SK-N-SH treated with all-trans-retinoic acid at 6 μM for 48 hours (cell line): ENCODE measurements around the gene DIAPH1.

ENCODE experiments used
- ATAC-seq: fragments of 200-7000 bp; cut with Tn5 transposase; 3 replicates; pipeline ENCODE4 v1.9.1; 2020; ENCODE audit warnings: mild to moderate bottlenecking, moderate library complexity
- BACH2 ChIP-seq: fragments of 250-450 bp; sonication (Bioruptor Pico); IDR thresholded peaks from 2 replicates; pipeline ENCODE4 v1.9.0; 2021; ENCODE audit warnings: mild to moderate bottlenecking, borderline replicate concordance
- CREB5 ChIP-seq: fragments of 250-450 bp; sonication (Bioruptor Pico); IDR thresholded peaks from 2 replicates; pipeline ENCODE4 v1.5.1; 2020; ENCODE audit warnings: low read depth, mild to moderate bottlenecking, moderate library complexity
- CSDC2 ChIP-seq: fragments of 250-450 bp; sonication (Bioruptor Pico); IDR thresholded peaks from 2 replicates; pipeline ENCODE4 v1.5.0; 2020; ENCODE audit warnings: mild to moderate bottlenecking, moderate library complexity
- CSRNP3 ChIP-seq: fragments of 250-450 bp; sonication (Bioruptor Pico); IDR thresholded peaks from 2 replicates; pipeline ENCODE4 v1.5.1; 2021; ENCODE audit warnings: mild to moderate bottlenecking, moderate library complexity
- ESRRG ChIP-seq: fragments of 250-450 bp; sonication (Bioruptor Pico); IDR thresholded peaks from 2 replicates; pipeline ENCODE4 v1.6.1; 2021; ENCODE audit warnings: mild to moderate bottlenecking
- GLIS3 ChIP-seq: fragments of 250-450 bp; sonication (Bioruptor Pico); IDR thresholded peaks from 2 replicates; pipeline ENCODE4 v1.5.0; 2020; ENCODE audit warnings: mild to moderate bottlenecking, moderate library complexity
- ISL1 ChIP-seq: fragments of 250-450 bp; sonication (Bioruptor Pico); IDR thresholded peaks from 2 replicates; pipeline ENCODE4 v2.1.2; 2022; ENCODE audit warnings: mild to moderate bottlenecking, moderate library complexity
- OSR1 ChIP-seq: fragments of 250-450 bp; sonication (Bioruptor Pico); IDR thresholded peaks from 2 replicates; pipeline ENCODE4 v1.8.0; 2022; ENCODE audit warnings: moderate library complexity, mild to moderate bottlenecking, inconsistent platforms
- PATZ1 ChIP-seq: fragments of 250-450 bp; sonication (Bioruptor Pico); IDR thresholded peaks from 2 replicates; pipeline ENCODE4 v1.8.0; 2020; ENCODE audit warnings: mild to moderate bottlenecking, moderate library complexity, borderline replicate concordance
- POU6F1 ChIP-seq: fragments of 250-450 bp; sonication (Bioruptor Pico); IDR thresholded peaks from 2 replicates; pipeline ENCODE4 v1.8.0; 2021; ENCODE audit warnings: low read depth, mild to moderate bottlenecking, moderate library complexity, borderline replicate concordance
- PPARA ChIP-seq: fragments of 250-450 bp; sonication (Bioruptor Pico); IDR thresholded peaks from 2 replicates; pipeline ENCODE4 v1.5.0; 2020; ENCODE audit warnings: mild to moderate bottlenecking, borderline replicate concordance
- SNAI2 ChIP-seq: fragments of 250-450 bp; sonication (Bioruptor Pico); IDR thresholded peaks from 2 replicates; pipeline ENCODE4 v1.5.0; 2020; ENCODE audit warnings: mild to moderate bottlenecking, moderate library complexity
- TCF4 ChIP-seq: fragments of 250-450 bp; sonication (Bioruptor Pico); IDR thresholded peaks from 2 replicates; pipeline ENCODE4 v1.8.0; 2021; ENCODE audit warnings: mild to moderate bottlenecking, moderate library complexity, borderline replicate concordance
- TOX ChIP-seq: fragments of 250-450 bp; sonication (Bioruptor Pico); IDR thresholded peaks from 2 replicates; pipeline ENCODE4 v1.8.0; 2021; ENCODE audit warnings: mild to moderate bottlenecking, moderate library complexity, borderline replicate concordance
- ZC3H10 ChIP-seq: fragments of 250-450 bp; sonication (Bioruptor Pico); IDR thresholded peaks from 2 replicates; pipeline ENCODE4 v1.5.1; 2021; ENCODE audit warnings: mild to moderate bottlenecking, moderate library complexity
- ZFP3 ChIP-seq: fragments of 250-450 bp; sonication (Bioruptor Pico); IDR thresholded peaks from 2 replicates; pipeline ENCODE4 v1.5.0; 2020; ENCODE audit warnings: mild to moderate bottlenecking, moderate library complexity
- ZFP30 ChIP-seq: fragments of 450-650 bp; formaldehyde crosslinking; IDR thresholded peaks from 2 replicates; pipeline ENCODE4 v1.5.0; 2022; ENCODE audit warnings: mild to moderate bottlenecking, moderate library complexity
- ZNF70 ChIP-seq: fragments of 450-650 bp; formaldehyde crosslinking; IDR thresholded peaks from 2 replicates; pipeline ENCODE4 v1.5.0; 2020; ENCODE audit warnings: mild to moderate bottlenecking, moderate library complexity
- ZNF8 ChIP-seq: fragments of 450-650 bp; formaldehyde crosslinking; IDR thresholded peaks from 2 replicates; pipeline ENCODE4 v1.5.0; 2020; ENCODE audit warnings: mild to moderate bottlenecking, moderate library complexity
- TF ChIP-seq, protein P1 (sequence below): fragments of 250-450 bp; sonication (Bioruptor Pico); IDR thresholded peaks from 2 replicates; pipeline ENCODE4 v1.5.0; 2020; ENCODE audit warnings: mild to moderate bottlenecking, moderate library complexity

The DIAPH1 gene

DNA sequence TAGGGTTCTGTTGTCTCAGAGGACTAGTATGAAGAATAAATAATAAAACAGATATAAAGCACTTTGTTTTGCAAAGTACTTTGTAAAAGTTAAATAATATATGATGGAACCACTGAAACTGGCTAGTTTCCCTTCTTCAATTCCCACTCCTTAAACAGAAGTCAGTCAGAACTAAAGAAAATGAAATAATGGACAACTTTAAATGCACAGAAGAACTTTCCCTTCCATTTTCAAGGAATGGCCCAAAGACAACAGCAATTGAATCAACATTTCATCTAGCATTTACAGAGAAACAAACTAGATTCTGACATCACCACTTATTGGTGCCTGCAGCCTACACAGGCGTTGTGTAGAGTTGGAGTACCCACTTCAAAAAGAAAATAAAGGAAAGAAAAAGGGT, 16.2 kb downstream of the DIAPH1 start:
- no peak for ATAC-seq
- TF ChIP-seq OSR1 (CRISPR knock-in tag) (no peak), ISL1 (CRISPR knock-in tag) (no peak), GLIS3 (CRISPR knock-in tag) (no peak), SNAI2 (CRISPR knock-in tag) (no peak), ZNF70 (no peak), CSRNP3 (CRISPR knock-in tag) (no peak), CSDC2 (CRISPR knock-in tag) (no peak), TOX (CRISPR knock-in tag) (no peak), BACH2 (CRISPR knock-in tag) (no peak), ZC3H10 (CRISPR knock-in tag) (no peak), ZFP30 (no peak), TCF4 (no peak), ZFP3 (CRISPR knock-in tag) (no peak), ESRRG (CRISPR knock-in tag) (no peak), PATZ1 (no peak), POU6F1 (CRISPR knock-in tag) (no peak), CREB5 (CRISPR knock-in tag) (no peak), ZNF8 (no peak), PPARA (no peak)
- TF ChIP-seq, protein P1, sequence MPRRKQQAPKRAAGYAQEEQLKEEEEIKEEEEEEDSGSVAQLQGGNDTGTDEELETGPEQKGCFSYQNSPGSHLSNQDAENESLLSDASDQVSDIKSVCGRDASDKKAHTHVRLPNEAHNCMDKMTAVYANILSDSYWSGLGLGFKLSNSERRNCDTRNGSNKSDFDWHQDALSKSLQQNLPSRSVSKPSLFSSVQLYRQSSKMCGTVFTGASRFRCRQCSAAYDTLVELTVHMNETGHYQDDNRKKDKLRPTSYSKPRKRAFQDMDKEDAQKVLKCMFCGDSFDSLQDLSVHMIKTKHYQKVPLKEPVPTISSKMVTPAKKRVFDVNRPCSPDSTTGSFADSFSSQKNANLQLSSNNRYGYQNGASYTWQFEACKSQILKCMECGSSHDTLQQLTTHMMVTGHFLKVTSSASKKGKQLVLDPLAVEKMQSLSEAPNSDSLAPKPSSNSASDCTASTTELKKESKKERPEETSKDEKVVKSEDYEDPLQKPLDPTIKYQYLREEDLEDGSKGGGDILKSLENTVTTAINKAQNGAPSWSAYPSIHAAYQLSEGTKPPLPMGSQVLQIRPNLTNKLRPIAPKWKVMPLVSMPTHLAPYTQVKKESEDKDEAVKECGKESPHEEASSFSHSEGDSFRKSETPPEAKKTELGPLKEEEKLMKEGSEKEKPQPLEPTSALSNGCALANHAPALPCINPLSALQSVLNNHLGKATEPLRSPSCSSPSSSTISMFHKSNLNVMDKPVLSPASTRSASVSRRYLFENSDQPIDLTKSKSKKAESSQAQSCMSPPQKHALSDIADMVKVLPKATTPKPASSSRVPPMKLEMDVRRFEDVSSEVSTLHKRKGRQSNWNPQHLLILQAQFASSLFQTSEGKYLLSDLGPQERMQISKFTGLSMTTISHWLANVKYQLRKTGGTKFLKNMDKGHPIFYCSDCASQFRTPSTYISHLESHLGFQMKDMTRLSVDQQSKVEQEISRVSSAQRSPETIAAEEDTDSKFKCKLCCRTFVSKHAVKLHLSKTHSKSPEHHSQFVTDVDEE (CRISPR knock-in tag) = no peak

DNA sequence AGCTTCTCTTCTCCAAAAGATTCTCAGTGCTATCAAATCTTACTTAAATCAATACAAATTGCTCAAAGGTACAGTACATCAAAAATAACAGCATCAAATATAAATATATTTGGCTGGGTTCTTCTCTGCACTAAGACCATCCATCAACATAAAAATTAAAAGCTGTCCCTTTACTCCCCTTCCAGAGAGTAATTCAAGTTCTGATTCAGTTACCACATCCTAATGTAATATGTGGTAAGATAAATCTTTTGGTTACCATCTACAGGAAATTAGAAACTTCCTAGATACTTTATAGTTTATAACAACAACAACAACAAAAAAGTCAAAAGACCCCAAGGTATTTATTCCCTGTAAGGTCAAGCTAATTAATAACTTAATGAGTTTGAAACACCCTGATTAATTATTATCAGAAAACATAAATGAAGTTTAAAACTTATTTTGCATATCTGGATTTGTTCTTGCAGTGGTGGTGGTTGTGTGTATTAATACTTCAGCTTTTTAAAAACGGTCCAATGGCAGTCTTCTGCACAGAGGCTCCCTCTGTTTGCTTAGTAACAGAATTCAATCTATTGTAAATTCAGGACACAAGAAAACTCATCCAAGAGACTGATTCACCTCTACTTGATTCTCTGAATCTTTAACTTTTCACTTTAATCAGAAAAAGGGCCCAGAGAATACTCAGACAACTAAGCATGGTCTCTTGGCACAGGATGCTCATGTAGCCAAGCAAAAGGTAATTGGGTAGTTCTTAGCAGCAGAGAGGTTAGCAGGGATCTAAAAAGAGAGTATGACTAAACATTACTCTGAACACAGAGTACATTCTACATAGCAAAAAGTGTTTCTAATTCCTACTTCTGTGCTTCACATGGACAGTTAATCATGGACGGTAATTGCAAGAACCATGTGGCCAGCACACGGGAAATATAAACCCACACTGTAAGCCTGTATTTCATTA, 20.1 kb downstream of the DIAPH1 start:
- TF ChIP-seq CREB5 (CRISPR knock-in tag) (no peak), CSDC2 (CRISPR knock-in tag) (no peak), OSR1 (CRISPR knock-in tag) (no peak), ESRRG (CRISPR knock-in tag) (no peak), PPARA (no peak), ZFP30 (no peak), ISL1 (CRISPR knock-in tag) (peak; percentile 54), TOX (CRISPR knock-in tag) (no peak)
- peak; percentile 67 for ATAC-seq
